CD4-positive, alpha-beta T cell treated with Interleukin-12 subunit alpha and Interleukin-12 subunit beta, for 1 hour (primary cell): ENCODE results near the gene ULK4.
"Not testable (repeated sequence)": the region's sequence is repeated elsewhere in the genome, so short reads cannot be mapped to it uniquely, and the experiment has no call there.

Source experiments
- DNase-seq: peaks from one replicate; pipeline ENCODE4 v3.0.0-alpha.2; 2020

Gene ULK4

DNA sequence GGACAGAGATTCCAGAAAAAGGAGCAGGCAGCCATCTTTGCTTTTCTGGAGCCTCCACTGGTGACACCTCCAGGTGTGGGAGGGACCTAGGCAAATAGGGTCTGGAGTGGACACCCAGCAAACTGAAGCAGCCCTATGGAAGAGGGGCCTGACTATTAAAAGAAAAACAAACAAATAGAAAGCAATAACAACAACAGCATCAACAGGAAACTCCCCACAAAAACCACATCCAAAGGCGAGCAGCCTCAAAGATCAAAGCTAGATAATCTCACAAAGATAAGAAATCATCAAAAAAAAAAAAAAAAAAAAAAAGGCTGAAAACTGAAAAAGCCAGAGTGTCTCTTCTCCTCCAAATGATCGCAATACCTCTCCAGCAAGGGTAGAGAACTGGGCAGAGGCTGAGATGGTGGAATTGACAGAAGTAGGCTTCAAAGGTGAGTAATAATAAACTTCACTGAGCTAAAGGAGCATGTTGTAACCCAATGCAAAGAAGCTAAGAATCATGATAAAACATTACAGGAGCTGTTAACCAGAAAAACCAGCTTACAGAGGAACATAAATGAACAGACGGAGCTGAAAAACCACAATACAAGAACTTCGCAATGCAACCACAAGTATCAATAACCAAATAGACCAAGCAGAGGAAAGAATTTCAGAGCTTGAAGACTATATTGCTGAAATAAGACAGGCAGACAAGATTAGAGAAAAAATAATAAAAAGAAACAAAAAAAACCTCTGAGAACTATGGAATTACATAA, 537.2 kb downstream of the ULK4 start:
- peak; percentile 10 for DNase-seq

DNA sequence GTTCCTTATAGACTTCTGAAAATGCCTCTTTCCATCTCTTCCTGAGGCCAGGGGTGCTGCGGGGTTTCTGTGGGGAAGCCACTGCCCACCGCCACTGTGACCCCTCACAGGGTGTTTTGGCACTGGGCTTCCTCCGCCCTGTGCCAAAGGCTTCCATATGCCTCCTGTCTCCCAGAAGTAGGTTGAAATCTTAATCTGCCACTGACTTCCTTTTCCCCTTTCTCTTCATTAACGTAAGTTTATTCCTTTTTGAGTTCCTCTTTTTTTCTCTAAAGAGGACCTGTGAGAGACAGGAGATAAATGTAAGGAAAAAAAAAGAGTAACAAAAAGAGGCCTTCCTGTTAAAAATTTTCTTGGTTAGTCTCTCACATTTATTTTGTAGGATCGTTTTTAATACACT, 542.1 kb downstream of the ULK4 start:
- DNase-seq: no peak

- peak; percentile 17 for DNase-seq
Measured at GRCh38 chr3:41418961-41419691, 542.8 kb downstream of the ULK4 start.

DNA sequence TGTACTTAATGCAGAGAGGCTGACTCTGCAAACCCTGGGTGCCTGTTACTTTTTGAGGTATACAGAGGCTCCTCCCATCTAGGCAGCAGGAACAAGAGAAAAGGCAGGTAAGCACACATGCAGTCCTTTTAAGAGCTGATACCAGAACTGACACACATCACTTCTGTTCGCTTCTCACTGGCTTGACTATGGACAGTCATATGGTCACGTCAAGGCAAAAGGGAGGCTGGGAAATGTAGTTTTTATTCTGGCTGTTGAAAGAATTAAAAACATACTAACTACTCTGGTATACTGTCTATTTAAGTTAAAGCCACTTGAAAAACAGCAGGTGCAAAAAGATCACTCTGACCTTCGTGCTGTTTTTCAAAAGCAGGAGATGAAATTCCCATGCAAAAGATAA, 544.3 kb downstream of the ULK4 start:
- DNase-seq: no peak

GRCh38 chr3:41411065-41411464, 550.8 kb downstream of the ULK4 start:
- no peak for DNase-seq

- no peak for DNase-seq
Measured at GRCh38 chr3:41405466-41405865, 556.4 kb downstream of the ULK4 start.

GRCh38 chr3:41404582-41404981, 557.3 kb downstream of the ULK4 start:
- DNase-seq: no peak

DNA sequence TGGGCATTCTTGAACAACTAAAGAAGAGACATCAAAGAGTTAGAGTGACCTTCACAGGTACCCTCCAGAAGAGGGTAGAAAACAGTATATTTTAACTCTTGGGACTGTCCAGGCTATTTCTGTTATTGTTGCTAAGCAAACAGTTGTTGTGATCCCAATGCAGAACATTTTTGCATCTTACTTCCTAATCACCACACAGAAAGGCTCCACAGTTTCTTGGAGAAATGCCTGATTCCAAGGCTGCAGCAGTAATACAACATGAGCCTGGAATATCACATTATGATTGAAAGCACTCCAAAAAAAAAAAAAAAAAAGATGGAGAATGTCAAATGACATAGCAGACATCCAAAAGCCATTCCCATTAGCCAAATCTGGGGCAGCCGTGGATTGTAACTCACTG, 567.0 kb downstream of the ULK4 start:
- DNase-seq: no peak

GRCh38 chr3:41370765-41371535, 591.0 kb downstream of the ULK4 start:
- not testable (repeated sequence) for DNase-seq

DNA sequence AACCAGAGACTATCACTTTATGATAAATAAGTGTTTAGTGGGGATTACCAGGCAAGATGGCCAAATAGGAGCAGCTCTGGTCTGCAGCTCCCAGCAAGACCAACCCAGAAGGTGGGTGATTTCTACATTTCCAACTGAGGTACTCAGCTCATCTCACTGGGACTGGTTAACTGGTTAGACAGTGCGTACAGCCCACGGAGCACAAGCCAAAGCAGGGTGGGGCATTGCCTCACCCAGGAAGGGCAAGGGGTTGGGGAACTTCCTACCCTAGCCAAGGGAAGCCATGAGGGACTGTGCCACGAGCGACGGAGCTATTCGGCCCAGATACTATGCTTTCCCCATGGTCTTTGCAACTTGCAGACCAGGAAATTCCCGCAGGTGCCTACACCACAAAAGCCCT, 591.6 kb downstream of the ULK4 start:
- no peak for DNase-seq

- DNase-seq: no peak
Measured at GRCh38 chr3:41369838-41370237, 592.1 kb downstream of the ULK4 start.

GRCh38 chr3:41365973-41366372, 595.9 kb downstream of the ULK4 start:
- DNase-seq: no peak

DNA sequence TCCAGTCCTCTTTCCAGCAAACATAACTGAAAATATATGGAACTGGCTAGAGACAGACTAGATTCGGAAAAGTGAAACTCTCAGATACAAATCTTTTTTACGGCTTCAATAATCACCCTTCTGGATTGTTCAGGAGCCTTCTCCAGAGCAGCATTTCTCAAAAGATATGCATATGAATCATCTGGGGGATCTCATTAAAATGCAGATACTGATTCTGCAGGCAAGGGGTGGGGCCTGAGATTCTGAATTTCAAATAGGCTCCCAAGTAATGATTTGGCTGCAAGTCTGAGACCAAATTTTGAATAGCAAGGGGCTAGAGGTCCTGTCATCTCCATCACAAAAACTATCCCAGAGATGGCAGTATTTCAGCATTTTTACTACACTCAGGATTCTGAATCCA, 597.2 kb downstream of the ULK4 start:
- DNase-seq: no peak

GRCh38 chr3:41363830-41364523, 597.9 kb downstream of the ULK4 start:
- no peak for DNase-seq

DNA sequence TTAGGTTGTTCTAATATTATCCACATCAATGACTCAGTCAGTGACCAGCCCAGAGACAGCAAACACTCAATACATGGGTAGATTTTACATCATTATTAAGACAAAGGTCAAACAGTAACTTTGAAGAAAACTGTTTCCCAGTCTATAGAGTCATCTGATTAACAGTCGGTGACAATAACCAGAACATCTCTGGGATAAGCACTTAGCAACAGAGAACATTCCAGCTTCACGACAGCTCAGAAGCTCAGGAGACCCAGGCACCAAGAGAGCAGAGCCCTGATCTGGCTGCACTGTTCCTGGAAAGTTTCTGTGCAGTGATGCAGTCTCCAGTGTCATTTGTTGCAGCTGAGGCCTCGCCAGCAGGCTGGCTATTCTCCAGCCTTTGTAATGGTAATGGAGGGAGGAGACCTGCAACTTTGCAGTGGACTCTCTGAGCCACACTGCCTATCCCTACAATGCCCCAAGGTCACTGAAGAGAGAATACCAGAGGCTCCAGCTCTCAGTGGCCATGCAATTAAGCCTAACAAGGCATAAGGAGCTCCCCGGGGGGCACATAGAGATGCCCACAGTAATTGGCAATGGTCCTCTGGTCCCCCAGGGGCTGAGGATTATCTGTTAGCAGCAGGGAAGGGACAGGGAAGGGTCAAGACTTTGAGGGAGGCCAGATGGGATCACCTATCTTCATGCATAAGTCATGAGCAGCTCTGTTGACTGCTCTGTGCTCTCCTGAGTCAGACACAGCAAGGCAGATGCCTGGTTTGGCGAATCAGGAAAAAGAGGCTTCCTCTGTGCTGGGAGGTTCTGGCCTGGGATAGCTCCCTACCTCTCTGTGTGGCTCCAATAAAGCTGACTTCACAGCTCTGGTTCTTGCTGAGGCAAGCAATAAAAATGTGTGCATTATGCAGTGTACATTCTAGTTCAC, 599.0 kb downstream of the ULK4 start:
- no peak for DNase-seq

GRCh38 chr3:41357271-41357670, 604.6 kb downstream of the ULK4 start:
- DNase-seq: no peak

- DNase-seq: no peak
Measured at GRCh38 chr3:41356775-41357174, 605.1 kb downstream of the ULK4 start.

DNA sequence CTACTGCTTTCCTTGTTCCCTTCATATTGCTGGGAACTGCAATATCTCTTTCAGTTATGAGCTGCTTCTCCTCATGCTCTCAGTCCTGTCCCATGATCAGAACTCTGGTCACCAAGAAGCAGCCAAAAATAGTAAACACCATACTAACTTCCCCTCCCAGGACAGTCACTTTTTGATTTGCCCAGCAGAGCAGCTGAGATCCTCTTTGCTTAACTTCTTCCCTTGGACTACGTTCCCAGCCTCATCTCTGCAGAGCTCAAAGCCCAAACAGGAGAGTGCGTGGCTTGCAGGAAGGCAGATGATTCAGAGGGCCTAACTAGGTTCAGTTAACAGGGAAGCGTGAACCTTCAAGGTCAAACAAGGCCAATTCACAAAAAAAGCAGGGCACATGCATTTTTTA, 609.4 kb downstream of the ULK4 start:
- DNase-seq: no peak

- no peak for DNase-seq
Measured at GRCh38 chr3:41350441-41350840, 611.5 kb downstream of the ULK4 start.

DNA sequence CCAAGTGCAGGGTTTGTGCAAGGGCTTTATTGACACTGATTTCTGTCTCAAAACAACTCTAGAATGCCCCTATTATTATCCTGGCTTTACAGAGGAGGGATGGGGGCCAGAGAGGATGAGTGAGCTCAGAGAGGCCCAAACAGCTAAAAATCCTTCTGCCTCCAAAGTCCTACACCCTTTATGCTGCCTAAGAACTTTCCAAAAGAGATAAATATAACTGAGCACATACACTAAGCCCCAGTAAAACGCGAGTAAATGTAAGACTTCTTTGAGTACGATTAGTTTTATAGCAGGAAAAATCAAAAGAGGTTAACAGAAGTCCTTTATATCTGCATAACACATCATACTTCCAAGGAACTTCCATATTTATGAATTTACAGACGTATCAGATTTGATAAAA, 613.5 kb downstream of the ULK4 start:
- no peak for DNase-seq

- no peak for DNase-seq
Measured at GRCh38 chr3:41346698-41347270, 615.1 kb downstream of the ULK4 start.

DNA sequence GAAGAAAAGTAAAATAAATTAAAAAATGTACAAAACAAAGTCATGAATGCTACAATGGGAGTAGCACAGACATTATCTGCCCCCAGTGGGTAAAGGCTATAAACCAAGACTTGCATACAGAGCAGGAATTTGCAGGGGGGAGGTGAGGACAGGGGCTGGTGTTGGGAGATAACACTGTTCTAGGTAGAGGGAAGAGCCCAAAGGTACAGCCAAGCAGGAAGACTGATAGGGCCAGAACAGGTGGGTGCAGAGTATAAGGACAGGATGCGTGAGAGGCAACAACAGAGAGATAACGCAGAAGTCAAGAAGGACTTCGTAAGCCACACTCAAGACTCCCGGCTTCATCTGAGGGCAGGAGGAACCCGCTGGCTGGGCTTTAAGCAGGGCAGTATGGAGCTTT, 616.1 kb downstream of the ULK4 start:
- no peak for DNase-seq
